ENCODE results near the gene GMPR. TPM values are rescaled to one million over a fixed set of nuclear protein-coding genes. Genes with fewer than 3 reads are reported as not detected.

The GMPR gene
- total RNA-seq, 4 donors from 2014 or later, result 14.0 to 21.8 (median 15.8) TPM

DNA sequence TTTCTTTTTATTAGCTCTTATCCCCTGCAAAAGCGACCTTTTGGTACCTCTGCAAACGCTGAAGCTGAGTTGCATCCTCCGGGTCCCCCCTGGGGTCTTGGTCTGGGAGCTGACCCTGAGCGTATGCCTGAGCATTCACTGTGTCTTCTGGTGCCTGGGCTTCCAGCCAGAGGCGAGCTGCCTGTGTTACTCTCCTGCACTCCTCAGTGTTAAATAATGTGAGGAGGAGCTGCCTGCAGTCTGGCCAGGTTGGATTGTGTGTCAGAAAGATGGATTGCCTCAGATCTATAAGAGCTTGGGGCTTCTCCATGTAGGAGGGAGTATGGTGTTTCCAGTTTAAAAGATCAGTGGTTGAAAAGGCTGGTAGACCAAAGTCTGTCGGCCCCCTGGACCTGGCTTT is 8.7 kb upstream of the GMPR start:
- no peaks in the 10 kb centered on the region for H3K36me3 ChIP-seq
- TF ChIP-seq POLR2A (IDR thresholded peaks at IDR 0.05), result no peak
- no peak for TF ChIP-seq CTCF (IDR thresholded peaks at IDR 0.05)
- no peak for TF ChIP-seq EP300 (IDR thresholded peaks at IDR 0.05)
- H3K4me1 ChIP-seq, result peaks cover 0 to 15% (median 0%) of the 10 kb centered on the region in 4 donors
- H3K4me3 ChIP-seq, result no peak overlapping the region
- no peak for DNase-seq (ENCODE audit: low spot score in 2 of 2)
- H3K9me3 ChIP-seq, result peaks cover 0 to 4% (median 0%) of the 10 kb centered on the region in 4 donors
- 30% methylated on average over 6 of the region's 6 CpGs for WGBS, 2 donors
- peaks cover 0 to 11% of the 10 kb centered on the region in 2 donors for H3K27me3 ChIP-seq
- H3K27ac ChIP-seq, result no peak overlapping the region

GRCh38 chr6:16230953-16231352 is 7.4 kb upstream of the GMPR start:
- 83 to 89% methylated on average over 9 of the region's 9 CpGs for WGBS, 2 donors
- Histone ChIP-seq H3K36me3 (no peaks in the 10 kb centered on the region), H3K4me1 (peaks cover 0 to 21% (median 1%) of the 10 kb centered on the region in 4 donors), H3K27ac (no peak overlapping the region), H3K9me3 (peaks cover 0 to 4% (median 0%) of the 10 kb centered on the region in 4 donors), H3K4me3 (no peak overlapping the region), H3K27me3 (peaks cover 0 to 6% of the 10 kb centered on the region in 2 donors)
- no peak for DNase-seq (ENCODE audit: low spot score in 2 of 2)
- TF ChIP-seq CTCF (IDR thresholded peaks at IDR 0.05) (no peak), EP300 (IDR thresholded peaks at IDR 0.05) (no peak), POLR2A (IDR thresholded peaks at IDR 0.05) (no peak)

DNA sequence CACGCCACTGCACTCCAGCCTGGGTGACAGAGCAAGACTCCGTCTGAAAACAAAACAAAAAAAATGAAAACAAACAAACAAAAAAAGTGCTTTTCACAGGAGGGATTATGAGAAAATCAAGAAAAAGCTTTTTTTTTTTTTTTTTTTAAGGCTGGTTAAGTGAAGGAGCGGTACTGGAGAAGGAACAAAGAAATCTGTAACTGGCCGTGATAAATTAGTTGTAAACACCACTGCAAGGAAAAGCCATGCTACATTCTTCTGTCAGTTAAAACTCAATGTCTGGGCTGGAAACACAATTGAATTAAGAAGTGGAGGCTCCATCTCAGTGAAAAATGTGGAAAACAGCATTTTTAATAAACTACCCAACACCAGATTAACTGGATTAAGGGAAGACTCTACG is 6.3 kb upstream of the GMPR start:
- H3K4me3 ChIP-seq, result no peak overlapping the region
- H3K9me3 ChIP-seq, result peaks cover 0 to 4% (median 0%) of the 10 kb centered on the region in 4 donors
- 87% methylated on average over 5 of the region's 5 CpGs for WGBS, 2 donors
- TF ChIP-seq POLR2A (IDR thresholded peaks at IDR 0.05), result no peak
- TF ChIP-seq CTCF (IDR thresholded peaks at IDR 0.05), result no peak
- no peak for TF ChIP-seq EP300 (IDR thresholded peaks at IDR 0.05)
- H3K27me3 ChIP-seq, result peaks cover 0 to 6% of the 10 kb centered on the region in 2 donors
- no peaks in the 10 kb centered on the region for H3K36me3 ChIP-seq
- peaks cover 0 to 31% (median 11%) of the 10 kb centered on the region in 4 donors for H3K4me1 ChIP-seq
- DNase-seq (ENCODE audit: low spot score in 2 of 2), result no peak
- no peak overlapping the region for H3K27ac ChIP-seq

DNA sequence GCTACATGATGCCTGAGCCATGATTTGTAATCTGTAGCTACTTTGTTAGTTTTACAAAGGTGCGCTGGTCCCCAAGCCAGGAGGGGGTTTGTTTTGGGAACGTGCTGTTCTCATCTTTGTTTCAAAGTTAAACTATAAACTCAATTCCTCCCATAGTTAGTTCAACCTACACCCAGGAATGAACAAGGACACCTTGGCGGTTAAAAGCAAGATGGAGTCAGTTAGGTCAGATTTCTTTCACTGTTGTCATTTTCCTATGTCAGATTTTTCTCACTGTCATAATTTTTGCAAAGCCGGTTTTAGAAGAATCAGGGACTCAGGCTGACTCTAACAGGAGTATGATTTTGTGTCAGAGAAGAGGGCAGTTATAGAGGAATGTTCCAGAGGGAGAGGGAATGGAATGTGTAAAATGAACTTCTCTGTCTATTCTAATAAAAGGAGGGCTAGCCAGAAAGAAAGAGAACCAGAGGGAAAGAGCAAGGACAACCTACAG is 2.3 kb upstream of the GMPR start:
- 64 to 66% methylated on average over 4 of the region's 4 CpGs for WGBS, 2 donors
- TF ChIP-seq POLR2A (IDR thresholded peaks at IDR 0.05), result no peak
- no peak for TF ChIP-seq CTCF (IDR thresholded peaks at IDR 0.05)
- no peak for TF ChIP-seq EP300 (IDR thresholded peaks at IDR 0.05)
- H3K9me3 ChIP-seq, result peaks cover 0 to 4% (median 0%) of the 10 kb centered on the region in 4 donors
- DNase-seq (ENCODE audit: low spot score in 2 of 2), result no peak
- no peaks in the 10 kb centered on the region for H3K27me3 ChIP-seq
- H3K4me3 ChIP-seq, result peak overlapping the region in 2 of 4 donors; percentile 10 to 20
- no peaks in the 10 kb centered on the region for H3K36me3 ChIP-seq
- peaks cover 0 to 39% (median 17%) of the 10 kb centered on the region in 4 donors for H3K4me1 ChIP-seq
- H3K27ac ChIP-seq, result peak overlapping the region in 3 of 4 donors; percentile 3 to 78 (median 68)

GRCh38 chr6:16236631-16237199 is 1.7 kb upstream of the GMPR start:
- 2 to 3% methylated on average over 3 of the region's 3 CpGs for WGBS, 2 donors
- Histone ChIP-seq H3K27ac (peak overlapping the region in 3 of 4 donors; percentile 3 to 78 (median 68)), H3K27me3 (no peaks in the 10 kb centered on the region), H3K4me1 (peaks cover 0 to 44% (median 17%) of the 10 kb centered on the region in 4 donors), H3K4me3 (peak overlapping the region in 3 of 4 donors; percentile 10 to 24 (median 20)), H3K36me3 (no peaks in the 10 kb centered on the region), H3K9me3 (peaks cover 0 to 4% (median 0%) of the 10 kb centered on the region in 4 donors)
- peak in 1 of 2 donors; percentile 66 for DNase-seq (ENCODE audit: low spot score in 2 of 2)
- TF ChIP-seq POLR2A (IDR thresholded peaks at IDR 0.05), result no peak
- no peak for TF ChIP-seq EP300 (IDR thresholded peaks at IDR 0.05)
- no peak for TF ChIP-seq CTCF (IDR thresholded peaks at IDR 0.05)
